ENCODE results near the gene CSNK2A2.

CSNK2A2 gene

GRCh38 chr16:58137581-58137980 is 60.3 kb downstream of the CSNK2A2 start:
- FAIRE-seq: no peak

GRCh38 chr16:58129097-58129936 is 68.6 kb downstream of the CSNK2A2 start, which contains the start of gene CFAP20:
CFAP20 (minus strand) TSS chr16:58129381; CDS start chr16:58129115, 266 bp downstream.
- peak; percentile 98 for FAIRE-seq

- FAIRE-seq: no peak
These were observed 69.2 kb downstream of the CSNK2A2 start for GRCh38 chr16:58128711-58129096.

GRCh38 chr16:58128181-58128631 is 69.7 kb downstream of the CSNK2A2 start:
- no peak for FAIRE-seq

DNA sequence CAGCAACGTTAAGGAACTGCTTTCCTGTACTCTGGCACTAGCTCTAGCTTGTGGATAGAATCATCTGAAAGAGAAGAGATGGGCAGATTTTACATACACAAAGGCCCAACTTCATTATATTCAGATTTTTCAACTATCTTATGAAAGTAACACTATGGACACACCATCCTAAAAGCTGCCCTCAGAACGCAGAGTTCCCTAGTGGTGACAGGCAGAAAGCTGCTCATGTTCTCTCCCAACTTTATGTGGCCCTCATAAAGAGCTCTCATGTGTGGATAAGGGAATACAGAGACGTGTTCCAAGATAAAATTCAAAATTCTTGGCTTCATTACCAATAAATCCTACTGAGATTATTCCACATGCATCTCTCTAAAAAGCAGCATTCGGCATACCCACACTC is 70.3 kb downstream of the CSNK2A2 start:
- no peak for FAIRE-seq

GRCh38 chr16:58127033-58127556 is 70.8 kb downstream of the CSNK2A2 start:
- FAIRE-seq: no peak

DNA sequence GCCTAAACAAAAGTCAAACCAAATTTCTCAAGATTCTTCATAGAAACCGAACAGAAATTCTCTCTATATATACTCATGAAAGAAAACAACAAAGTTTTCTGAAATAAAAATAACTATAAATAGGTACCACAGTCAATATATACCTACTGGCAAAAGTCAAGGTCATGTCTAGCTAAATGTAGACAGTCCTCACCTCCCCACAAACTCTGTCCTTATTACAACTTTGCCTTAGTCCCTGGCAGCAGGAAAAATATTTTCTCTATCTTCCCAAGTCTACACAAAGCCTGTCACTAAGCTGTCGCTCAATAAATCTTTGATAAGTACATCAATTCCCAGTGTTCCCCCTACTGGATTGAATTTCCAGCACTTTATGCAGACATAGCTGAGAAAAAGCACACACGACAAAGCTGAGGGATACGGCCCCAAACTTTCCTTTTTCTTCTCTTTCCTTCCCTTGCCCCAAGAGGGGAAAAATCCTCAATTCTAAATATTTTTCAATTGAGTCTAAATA is 71.4 kb downstream of the CSNK2A2 start:
- FAIRE-seq: no peak

DNA sequence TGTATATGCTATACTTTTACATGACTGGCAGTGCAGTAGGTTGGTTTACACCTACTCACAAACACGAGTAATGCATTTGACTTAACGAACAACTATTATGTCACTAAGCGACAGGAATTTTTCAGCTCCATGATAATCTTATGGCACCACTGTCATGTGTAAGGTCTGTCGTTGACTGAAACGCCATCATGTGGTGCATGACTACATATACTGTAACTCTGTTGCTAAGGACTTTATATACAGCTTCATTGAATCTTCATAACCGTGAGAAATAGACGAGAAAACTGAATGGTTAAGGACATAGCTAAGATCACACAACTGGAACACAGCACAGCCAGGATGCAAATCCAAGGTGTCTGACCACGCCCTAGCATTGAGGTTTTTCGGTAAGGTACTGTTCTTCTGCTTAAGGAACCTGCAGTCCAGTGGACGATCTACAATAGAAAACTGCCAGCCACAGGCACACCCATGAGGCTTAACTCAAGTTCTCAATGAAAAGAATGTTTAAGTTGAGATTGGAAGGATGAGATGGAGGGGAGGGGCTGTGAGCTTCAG is 72.0 kb downstream of the CSNK2A2 start:
- FAIRE-seq: no peak

DNA sequence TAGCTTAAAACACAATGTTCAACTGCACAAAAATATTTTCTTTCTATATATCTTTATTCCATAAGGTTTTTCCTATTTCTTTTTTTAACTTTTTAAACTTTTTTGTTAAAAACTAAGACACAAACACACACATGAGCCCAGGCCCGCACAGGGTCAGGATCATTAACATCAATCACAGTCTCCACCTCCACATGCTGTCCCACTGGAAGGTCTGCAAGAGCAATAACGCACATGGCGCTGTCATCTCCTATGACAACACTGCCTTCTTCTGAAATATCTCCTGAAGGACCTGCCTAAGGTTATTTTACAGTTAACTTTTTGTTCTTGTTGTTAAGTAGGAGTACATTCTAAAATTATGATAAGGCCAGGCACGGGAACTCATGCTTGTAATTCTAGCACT is 72.9 kb downstream of the CSNK2A2 start:
- no peak for FAIRE-seq

DNA sequence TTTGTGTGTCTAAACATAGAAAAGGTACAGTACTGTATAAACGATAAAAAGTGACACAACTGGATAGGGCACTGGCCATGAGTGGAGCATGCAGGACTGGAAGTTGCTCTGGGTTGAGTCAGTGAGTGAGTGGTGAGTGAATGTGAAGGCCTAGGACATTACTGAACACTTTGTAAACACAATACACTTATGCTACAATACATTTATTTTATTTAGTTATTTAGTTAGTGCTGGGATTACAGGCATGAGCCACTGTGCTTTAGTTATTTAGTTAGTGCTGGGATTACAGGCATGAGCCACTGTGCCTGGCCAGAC is 73.3 kb downstream of the CSNK2A2 start:
- FAIRE-seq: no peak

- FAIRE-seq: no peak
These were observed 73.9 kb downstream of the CSNK2A2 start for GRCh38 chr16:58123896-58124600.

DNA sequence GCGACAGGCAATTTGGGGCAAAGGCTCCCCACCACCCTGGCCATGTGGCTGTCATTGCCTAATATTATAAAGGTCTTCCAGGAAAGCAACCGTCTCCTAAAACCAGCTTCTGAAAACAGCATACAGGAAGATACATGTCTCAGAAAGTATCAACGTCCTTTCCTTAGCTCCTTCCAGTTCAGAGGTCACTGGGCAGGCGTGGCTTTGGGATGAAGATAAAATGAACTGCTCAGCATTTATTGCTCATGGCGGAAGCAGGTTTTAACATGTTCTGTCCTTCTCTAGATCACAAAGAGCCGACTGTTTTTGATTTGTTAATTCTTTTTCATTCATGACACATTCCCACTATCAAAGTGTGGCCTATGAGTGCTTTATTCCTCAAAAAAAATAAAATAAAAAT is 76.8 kb downstream of the CSNK2A2 start:
- FAIRE-seq: no peak

DNA sequence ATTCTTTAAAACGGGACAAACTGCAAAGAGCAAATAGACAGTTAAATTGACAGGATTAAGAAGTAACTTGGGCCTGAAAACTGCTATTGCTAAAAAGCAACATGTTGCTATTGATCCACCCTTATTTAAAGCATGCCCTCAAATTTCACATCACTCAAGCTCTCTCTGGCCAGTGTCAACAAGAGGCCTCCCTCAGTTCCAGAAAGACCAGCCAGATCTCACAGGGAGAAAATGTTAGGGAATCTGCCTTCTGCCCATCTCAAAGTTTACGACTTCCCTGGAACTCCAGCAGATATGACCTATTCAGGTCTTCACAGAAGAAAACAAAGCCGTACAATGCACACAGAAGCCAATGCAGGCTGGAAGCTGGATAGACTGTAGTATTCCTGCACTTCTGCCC is 77.7 kb downstream of the CSNK2A2 start:
- no peak for FAIRE-seq

- FAIRE-seq: no peak
These were observed 78.4 kb downstream of the CSNK2A2 start for GRCh38 chr16:58119509-58119845.

- no peak for FAIRE-seq
These were observed 79.0 kb downstream of the CSNK2A2 start for GRCh38 chr16:58118801-58119508.

DNA sequence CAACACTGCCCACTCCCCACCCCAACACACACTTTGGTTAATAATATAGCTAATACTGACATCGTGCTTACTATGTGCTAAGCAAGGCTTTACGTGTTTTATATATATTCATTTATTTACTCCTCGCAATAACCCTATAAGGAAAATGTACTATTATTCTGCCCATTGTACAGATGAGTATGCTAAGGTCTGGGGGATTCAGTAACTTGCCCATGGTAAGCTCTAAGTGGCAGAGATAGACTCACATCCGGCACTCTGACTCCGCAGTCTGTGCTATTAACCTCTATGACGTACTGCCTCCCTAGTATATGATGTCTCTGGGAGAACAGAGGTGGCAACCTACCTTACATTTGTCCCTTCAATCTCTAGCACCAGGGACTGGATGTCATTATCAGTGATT is 81.4 kb downstream of the CSNK2A2 start:
- no peak for FAIRE-seq

- no peak for FAIRE-seq
These were observed 81.8 kb downstream of the CSNK2A2 start for GRCh38 chr16:58116081-58116480.

GRCh38 chr16:58114827-58115825 is 82.8 kb downstream of the CSNK2A2 start:
- no peak for FAIRE-seq

GRCh38 chr16:58111302-58111627 is 86.6 kb downstream of the CSNK2A2 start:
- FAIRE-seq: no peak

DNA sequence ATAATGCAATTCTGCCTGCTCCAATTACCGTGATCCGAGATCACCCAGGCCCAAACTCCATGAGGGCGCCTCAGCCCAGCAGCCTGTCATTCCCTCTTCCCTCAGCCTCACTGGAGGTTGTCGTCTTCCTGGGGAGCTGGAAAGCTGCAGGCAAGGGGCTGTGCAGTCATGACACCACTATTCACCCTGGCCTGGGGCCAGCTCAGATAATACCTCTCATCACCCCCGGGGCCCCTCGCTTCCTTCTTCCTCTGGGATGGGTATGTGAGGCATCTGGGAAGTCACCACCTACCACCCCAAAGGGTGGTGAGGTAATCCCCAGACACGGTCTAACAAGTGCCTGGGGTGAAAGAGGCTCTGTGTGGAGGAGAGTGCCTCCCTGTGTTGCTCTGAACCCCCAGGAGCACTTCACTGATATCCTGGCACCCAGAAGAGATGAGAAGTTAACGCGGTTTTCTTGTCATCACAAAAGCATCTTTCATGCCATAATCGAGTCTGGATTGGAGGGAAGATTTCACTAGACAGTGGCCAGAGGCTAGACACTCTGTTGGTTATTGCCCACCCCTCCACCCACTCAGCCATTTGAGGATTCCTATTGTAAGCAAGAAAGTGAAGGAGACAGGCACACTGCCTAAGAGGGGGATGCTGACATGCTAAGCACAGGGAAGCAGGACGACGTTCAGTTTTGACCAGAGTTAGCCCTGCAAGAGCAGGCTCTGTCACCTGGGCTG is 87.2 kb downstream of the CSNK2A2 start:
- no peak for FAIRE-seq

GRCh38 chr16:58109881-58110280 is 88.0 kb downstream of the CSNK2A2 start:
- no peak for FAIRE-seq
